GM12878 (cell line): ENCODE data around the gene NHERF2. TPM values are rescaled to one million over a fixed set of nuclear protein-coding genes. Genes with fewer than 3 reads are reported as not detected.

Experiments
- ATAC-seq: fragments of 200-7000 bp; cut with Tn5 transposase; 3 replicates; pipeline ENCODE4 v1.9.1; 2020; ENCODE audit warnings: mild to moderate bottlenecking, moderate library complexity
- BruUV-seq: library from RNA; stranded (reverse); fragments of 400-500 nt; replicated peaks from 2 replicates; lab custom pipeline; 2021; lab: Mats Ljungman, UMichigan
- CTCF ChIA-PET: fragments of 300-600 bp; sonication (Branson Sonifier 250); formaldehyde crosslinking; extraction: SDS; loops from one replicate; lab custom pipeline; 2021; ENCODE audit warnings: inconsistent platforms; lab: Yijun Ruan, JAX
- POLR2A ChIA-PET: fragments of 350-600 bp; formaldehyde crosslinking; extraction: SDS; loops from one replicate; lab custom pipeline; 2021; ENCODE audit warnings: inconsistent platforms; lab: Charles Lee
- RAD21 ChIA-PET: fragments of 300-600 bp; sonication (Branson Sonifier 250); formaldehyde crosslinking; loops from one replicate; lab custom pipeline; 2023; ENCODE audit warnings: antibody characterized with exemption; ENCODE audit not compliant: unreplicated experiment; lab: Charles Lee
- SMC1A ChIA-PET: fragments of 300-600 bp; sonication (Branson Sonifier 250); formaldehyde crosslinking; loops from one replicate; lab custom pipeline; 2023; ENCODE audit not compliant: unreplicated experiment, uncharacterized antibody; lab: Charles Lee
- DNase-seq: peaks from one replicate; pipeline ENCODE4 v3.0.0-alpha.2; 2011; ENCODE audit warnings: low read depth, low spot score
- FAIRE-seq: peaks from 3 replicates; lab custom pipeline; 2011; peaks lifted over from hg19 to GRCh38; lab: Jason Lieb, UNC
- H2AFZ ChIP-seq: 2 replicates; pipeline ENCODE4 v1.6.0; 2011; ENCODE audit warnings: low read depth, low read length, control low read depth; ENCODE audit not compliant: control insufficient read depth
- H3K27ac ChIP-seq: 2 replicates; pipeline ENCODE4 v1.5.1; 2011; ENCODE audit warnings: control low read depth; ENCODE audit not compliant: control insufficient read depth, insufficient read depth
- H3K27me3 ChIP-seq, 2 experiments: replicated peaks in 1 of 2; 2 replicates each; pipeline versions ENCODE4 v1.6.0 to v1.6.1; 2011; ENCODE audit warnings: low read length in 1 of 2; ENCODE audit not compliant: control insufficient read depth in 2 of 2, insufficient read depth in 2 of 2
- H3K36me3 ChIP-seq, 2 experiments: 2 replicates each; pipeline ENCODE4 v1.5.1; 2011; ENCODE audit warnings: low read length in 1 of 2; ENCODE audit not compliant: control insufficient read depth in 2 of 2, insufficient read depth in 2 of 2
- H3K4me1 ChIP-seq: 2 replicates; pipeline ENCODE4 v1.6.1; 2011; ENCODE audit warnings: mild to moderate bottlenecking, low read length, moderate library complexity, mixed read lengths; ENCODE audit not compliant: control insufficient read depth, insufficient read depth
- H3K4me2 ChIP-seq: 2 replicates; pipeline ENCODE4 v1.6.0; 2011; ENCODE audit warnings: control low read depth; ENCODE audit not compliant: control insufficient read depth, insufficient read depth
- H3K4me3 ChIP-seq: fragments of 200-600 bp; sonication (generic); 2 replicates; pipeline ENCODE4 v1.5.1; 2016
- H3K79me2 ChIP-seq: 2 replicates; pipeline ENCODE4 v1.6.0; 2011; ENCODE audit warnings: low read length; ENCODE audit not compliant: control insufficient read depth, insufficient read depth
- H3K9ac ChIP-seq: 2 replicates; pipeline ENCODE4 v1.8.0; 2011; ENCODE audit warnings: low read length, control low read depth, mixed read lengths; ENCODE audit not compliant: control insufficient read depth, insufficient read depth
- H3K9me3 ChIP-seq: replicated peaks from 3 replicates; pipeline ENCODE4 v1.5.1; 2011; ENCODE audit warnings: mild to moderate bottlenecking, low read length; ENCODE audit not compliant: control insufficient read depth, insufficient read depth
- H4K20me1 ChIP-seq: 2 replicates; pipeline ENCODE4 v1.6.0; 2011; ENCODE audit not compliant: control insufficient read depth, insufficient read depth
- ATF3 ChIP-seq: IDR thresholded peaks from 2 replicates; pipeline ENCODE4 v1.6.1; 2011; ENCODE audit warnings: low read depth, mild to moderate bottlenecking, low read length, moderate library complexity, borderline replicate concordance; ENCODE audit errors: extremely low read depth
- EGR1 ChIP-seq, 2 experiments: IDR thresholded peaks; 1 replicate in 1 of 2; 2 replicates in 1 of 2; pipeline ENCODE4 v1.6.1; 2011 to 2012; ENCODE audit warnings: low read depth in 2 of 2, low read length in 2 of 2, borderline replicate concordance in 1 of 2, mild to moderate bottlenecking in 1 of 2, moderate library complexity in 1 of 2
- ESRRA ChIP-seq: IDR thresholded peaks from 2 replicates; pipeline ENCODE4 v1.6.1; 2012; ENCODE audit warnings: mild to moderate bottlenecking, low read length, improper control_type of control experiment
- FOXK2 ChIP-seq: fragments of 450-650 bp; IDR thresholded peaks from 2 replicates; pipeline ENCODE4 v1.6.1; 2017; ENCODE audit warnings: mild to moderate bottlenecking, moderate library complexity
- KAT2A ChIP-seq: conservative IDR thresholded peaks from 2 replicates; pipeline ENCODE4 v1.6.1; 2011; ENCODE audit warnings: low read depth, low read length; ENCODE audit not compliant: control insufficient read depth
- MXI1 ChIP-seq: fragments of 150-350 bp; IDR thresholded peaks from 2 replicates; pipeline ENCODE4 v1.6.1; 2011; ENCODE audit warnings: low read depth, mild to moderate bottlenecking, inconsistent platforms, low read length, improper control_type of control experiment
- POLR2AphosphoS2 ChIP-seq: IDR thresholded peaks from 2 replicates; pipeline ENCODE4 v1.6.1; 2011; ENCODE audit warnings: low read depth, mild to moderate bottlenecking, low read length, improper control_type of control experiment, moderate library complexity
- SIN3A ChIP-seq: IDR thresholded peaks from 2 replicates; pipeline ENCODE4 v1.6.1; 2012; ENCODE audit warnings: low read depth, low read length, improper control_type of control experiment
- SMC3 ChIP-seq: IDR thresholded peaks from 2 replicates; pipeline ENCODE4 v1.6.1; 2011; ENCODE audit warnings: low read length, improper control_type of control experiment, borderline replicate concordance
- TCF7 ChIP-seq: IDR thresholded peaks from 2 replicates; pipeline ENCODE4 v1.6.1; 2014; ENCODE audit warnings: antibody characterized with exemption, borderline replicate concordance
- ZBTB4 ChIP-seq: fragments of 450-650 bp; formaldehyde crosslinking; IDR thresholded peaks from 2 replicates; pipeline ENCODE4 v1.4.0; 2022; ENCODE audit warnings: mild to moderate bottlenecking, moderate library complexity
- ZNF622 ChIP-seq: fragments of 450-650 bp; IDR thresholded peaks from 2 replicates; pipeline ENCODE4 v1.6.1; 2017; ENCODE audit warnings: mild to moderate bottlenecking, inconsistent platforms
- ZNF687 ChIP-seq: fragments of 450-650 bp; IDR thresholded peaks from 2 replicates; pipeline ENCODE4 v1.6.1; 2017; ENCODE audit warnings: mild to moderate bottlenecking, moderate library complexity
- WGBS: methylation state at CpG from one replicate; pipeline ENCODE4 v1.1.6; 2016; ENCODE audit warnings: low lambda C conversion rate; ENCODE audit not compliant: insufficient replicate concordance, insufficient coverage; ENCODE audit errors: missing lambda C conversion rate; 5-methylcytosine and 5-hydroxymethylcytosine counted together
- in situ Hi-C: fragments of 300-500 bp; cut with MboI; formaldehyde crosslinking; loops from 9 replicates; pipeline ENCODE4 v1.14.3; 2018; ENCODE audit warnings: mixed read lengths
- intact Hi-C: fragments of 100-400 bp; cut with micrococcal nuclease; formaldehyde crosslinking; loops from one replicate; pipeline ENCODE4 v1.14.2; 2022; ENCODE audit not compliant: unreplicated experiment
- polyA plus RNA-seq, 11 experiments: library from polyadenylated mRNA; depleted of rRNA in 4 of 11; unstranded in 6 of 11; stranded (reverse) in 5 of 11; fragments of >200 nt; fragmentation: Nextera tagmentation in 4 of 11; fragmentation: Illumina TruSeq in 1 of 11; extraction: Ambion mirVana in 4 of 11; extraction: Trizol in 1 of 11; gene quantifications; 1 replicate in 1 of 11; 2 replicates in 10 of 11; pipeline versions ENCODE4 v1.2.1 to v1.2.3, GENCODE V29; 2011 to 2016; ENCODE audit warnings: inconsistent platforms in 2 of 11, missing spikeins in 2 of 11, low read depth in 1 of 11
- total RNA-seq, 4 experiments: library from RNA; depleted of rRNA in 3 of 4; stranded (reverse); fragments of >200 nt in 3 of 4; fragmentation: Illumina TruSeq in 1 of 4; extraction: Trizol in 1 of 4; gene quantifications; 2 replicates each; pipeline versions ENCODE4 v1.2.1 to v1.2.3, GENCODE V29; 2013 to 2021

The NHERF2 gene
- total and polyA plus RNA-seq, 10 of the 15 experiments (the other 5 are each of a cell fraction or from before 2014, with no cell fraction given), result 0.05 to 0.31 (median 0.08) TPM; not detected in 4

GRCh38 chr16:2057438-2057837 lies 30.7 kb downstream of the NHERF2 start (continued):
- TF ChIP-seq POLR2AphosphoS2 (no peak), MXI1 (no peak)

GRCh38 chr16:2058420-2058819 lies 31.7 kb downstream of the NHERF2 start:
- no TSS peak for BruUV-seq
- no peaks in the 10 kb centered on the region for H3K9me3 ChIP-seq
- H3K4me3 ChIP-seq, result no peak overlapping the region
- no peak for DNase-seq
- no peak overlapping the region for H2AFZ ChIP-seq
- POLR2A ChIA-PET, result no interaction called here
- 87% methylated on average over 13 of the region's 13 CpGs for WGBS
- H3K36me3 ChIP-seq, result peaks cover 2 to 7% of the 10 kb centered on the region in 2 experiments; a peak in 2 of 4 replicates
- CTCF ChIA-PET, result no interaction called here
- no peaks in the 10 kb centered on the region for H3K4me1 ChIP-seq
- no peak overlapping the region for H3K4me2 ChIP-seq
- no peaks in the 10 kb centered on the region for H4K20me1 ChIP-seq
- SMC1A ChIA-PET, result no interaction called here
- no peak overlapping the region for H3K9ac ChIP-seq
- no peak for TF ChIP-seq TCF7
- no peak for TF ChIP-seq ZNF687
- TF ChIP-seq ESRRA, result no peak
- TF ChIP-seq SMC3, result no peak
- no peak for TF ChIP-seq KAT2A
- no peak for TF ChIP-seq FOXK2
- TF ChIP-seq EGR1 (IDR thresholded peaks at IDR 0.05; ENCODE audit: borderline replicate concordance in 1 of 2, low read depth in 2 of 2, low read length in 2 of 2), result no peak
- TF ChIP-seq ATF3, result no peak
- TF ChIP-seq ZBTB4, result no peak
- no peak for TF ChIP-seq ZNF622
- no peak for TF ChIP-seq SIN3A
- TF ChIP-seq, all 136 proteins: peak for 0
- no peak overlapping the region for H3K27ac ChIP-seq
- H3K79me2 ChIP-seq, result no peaks in the 10 kb centered on the region
- no peaks in the 10 kb centered on the region for H3K27me3 ChIP-seq
- intact Hi-C loops (no loop called here), in situ Hi-C loops (no loop called here)
- FAIRE-seq, result no peak
- ATAC-seq, result no peak
- RAD21 ChIA-PET, result no interaction called here
